ENCODE data around the gene MTIF3.
A peak's percentile ranks its signal among the peaks of the same experiment; 100 is the strongest.

The MTIF3 gene

DNA sequence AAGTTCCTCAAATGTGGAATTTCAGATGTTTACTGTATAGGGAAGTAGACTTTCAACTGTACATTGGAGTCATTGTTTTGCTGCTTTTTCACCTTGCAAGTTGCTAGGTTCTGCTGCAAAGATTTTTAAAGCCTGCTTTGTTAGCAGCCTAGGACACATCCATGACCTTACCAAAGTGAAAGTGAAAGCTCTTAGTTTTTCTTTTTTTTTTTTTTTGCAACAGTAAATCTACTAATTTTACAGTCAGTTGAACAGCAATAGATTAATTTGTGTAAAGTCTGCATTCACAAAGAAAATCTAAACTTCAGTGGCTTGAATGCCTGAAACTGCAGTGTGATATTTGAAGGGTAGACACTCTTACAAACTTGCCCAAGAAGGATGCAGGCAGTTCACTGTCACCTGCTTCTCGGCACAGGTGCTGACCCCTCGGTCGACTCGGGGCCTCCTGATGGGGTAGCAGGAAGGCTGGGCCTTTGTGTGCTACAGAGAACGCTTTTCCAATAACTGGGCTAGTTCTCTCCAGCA lies 5.0 kb upstream of the MTIF3 start:
- no peak for DNase-seq (ENCODE audit: low spot score)

DNA sequence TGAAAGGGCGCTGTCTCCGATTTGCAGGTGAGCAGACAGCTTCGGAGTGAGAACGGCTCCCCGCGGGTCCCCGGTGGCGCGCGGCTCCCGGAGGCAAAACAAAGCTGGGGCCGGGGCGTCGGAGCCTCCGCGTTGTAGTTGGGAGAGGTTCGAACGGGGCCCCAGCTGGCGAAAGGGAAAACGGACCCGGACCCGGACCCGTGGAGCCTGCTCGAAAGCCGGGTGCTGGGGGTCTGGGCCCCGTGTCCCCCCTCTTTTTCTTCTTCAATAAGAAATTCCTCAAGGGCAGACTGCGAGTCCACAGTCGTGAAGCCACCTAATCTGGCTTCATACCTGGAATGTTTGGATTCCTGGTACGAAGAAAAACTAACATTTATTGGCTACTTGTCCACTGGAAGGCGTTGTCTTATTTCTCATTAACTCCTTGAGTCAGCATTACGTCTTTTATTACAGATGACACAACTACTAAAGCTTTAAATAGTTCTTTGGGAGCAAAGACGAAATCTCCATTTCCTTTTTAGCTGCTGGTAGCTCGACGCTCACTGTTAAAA lies 632 bp upstream of the MTIF3 start:
- DNase-seq (ENCODE audit: low spot score), result no peak

- no peak for DNase-seq (ENCODE audit: low spot score)
Observed at GRCh38 chr13:27449081-27449603, 1.2 kb downstream of the MTIF3 start.

- DNase-seq (ENCODE audit: low spot score), result no peak
Observed at GRCh38 chr13:27448308-27448707, 2.1 kb downstream of the MTIF3 start.

GRCh38 chr13:27446986-27447583 lies 3.3 kb downstream of the MTIF3 start:
- no peak for DNase-seq (ENCODE audit: low spot score)

- no peak for DNase-seq (ENCODE audit: low spot score)
Observed at GRCh38 chr13:27442797-27443196, 7.6 kb downstream of the MTIF3 start.

DNA sequence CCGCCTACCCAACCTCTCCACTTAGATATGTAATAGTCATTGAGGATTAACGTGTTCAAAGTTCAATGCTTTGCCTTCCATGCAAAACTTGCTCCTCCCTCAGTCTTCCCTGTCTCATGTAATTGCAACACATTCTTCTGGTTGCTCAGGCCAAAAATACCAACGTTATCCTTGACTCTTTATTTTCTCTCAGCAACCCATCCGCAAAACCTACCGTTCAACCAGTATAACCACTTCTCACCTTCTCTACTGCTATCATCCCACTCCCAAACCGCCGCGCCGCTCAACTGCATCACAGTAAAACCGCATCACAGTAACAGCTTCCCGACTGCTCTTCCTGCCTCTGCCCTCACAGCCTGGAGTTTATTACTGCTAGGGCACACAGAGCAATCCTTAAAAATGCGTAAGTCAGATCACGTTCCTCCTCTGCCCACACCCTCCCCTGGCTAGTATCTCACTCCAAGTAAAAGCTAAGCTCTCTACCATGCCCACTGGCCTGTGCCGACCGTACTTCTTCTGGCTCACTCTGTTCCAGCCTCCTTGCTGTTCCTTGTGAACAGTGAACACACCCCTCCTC lies 8.2 kb downstream of the MTIF3 start:
- DNase-seq (ENCODE audit: low spot score), result no peak

DNA sequence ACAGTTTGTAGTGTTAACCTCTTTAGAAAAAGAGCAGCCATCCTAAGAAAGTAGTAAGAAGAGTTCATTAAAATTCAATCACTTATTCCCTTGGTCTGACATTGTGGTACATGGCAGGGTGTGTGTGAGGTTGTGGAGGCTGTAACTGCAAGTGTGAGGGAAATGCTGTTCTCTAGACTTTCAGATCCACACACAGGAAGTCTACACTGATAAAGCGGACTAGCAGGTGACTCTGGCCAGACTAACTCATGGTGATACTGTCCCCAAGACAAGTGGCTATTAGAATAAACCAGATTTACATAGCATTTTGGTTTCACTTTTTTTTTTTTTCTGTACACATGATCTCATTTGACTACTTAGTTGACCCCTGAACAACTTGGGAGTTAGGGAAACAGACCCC lies 10.0 kb downstream of the MTIF3 start:
- DNase-seq (ENCODE audit: low spot score), result no peak

- no peak for DNase-seq (ENCODE audit: low spot score)
Observed at GRCh38 chr13:27437126-27437525, 13.2 kb downstream of the MTIF3 start.

GRCh38 chr13:27432611-27433210 lies 17.7 kb downstream of the MTIF3 start:
- no peak for DNase-seq (ENCODE audit: low spot score)

- DNase-seq (ENCODE audit: low spot score), result no peak
Observed at GRCh38 chr13:27432180-27432579, 18.2 kb downstream of the MTIF3 start.

DNA sequence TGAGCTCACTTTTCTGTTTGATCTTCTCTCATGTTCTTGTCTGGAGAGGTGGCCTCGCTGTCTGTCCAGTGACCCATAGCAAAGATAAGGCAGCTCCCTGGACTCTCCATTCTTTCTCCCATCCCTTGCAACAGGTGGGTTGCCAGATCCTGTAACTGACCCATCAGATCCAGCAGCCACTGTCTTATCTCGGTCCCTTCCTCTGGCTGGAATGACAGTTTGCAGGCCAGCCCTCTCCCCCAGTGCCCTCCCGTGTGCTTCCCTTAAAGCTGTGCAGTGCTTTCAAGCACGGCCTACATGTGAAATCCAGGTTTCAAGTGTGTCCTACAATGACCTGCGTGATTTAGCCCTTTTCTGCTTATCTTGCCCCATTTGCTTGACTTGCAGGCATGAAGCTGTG lies 22.2 kb downstream of the MTIF3 start:
- DNase-seq (ENCODE audit: low spot score), result no peak

DNA sequence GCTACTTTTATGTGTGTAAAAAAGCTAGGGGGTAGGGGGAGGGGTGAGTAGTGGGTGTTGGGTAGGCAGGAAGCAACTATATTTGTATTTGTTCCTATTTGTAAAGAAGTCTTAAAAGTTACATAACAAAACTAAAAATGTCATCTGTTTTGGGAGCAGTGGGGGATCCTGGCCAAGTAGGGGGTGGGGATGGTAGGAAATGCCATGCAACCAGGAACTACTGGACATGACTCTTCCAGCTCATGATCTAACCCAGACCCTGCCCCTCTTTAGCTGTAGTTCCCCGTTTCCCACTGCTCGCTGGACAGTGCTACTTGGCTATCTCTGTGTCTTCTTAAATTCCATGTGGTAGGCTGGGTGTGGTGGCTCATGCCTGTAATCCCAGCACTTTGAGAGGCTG lies 22.7 kb downstream of the MTIF3 start:
- DNase-seq (ENCODE audit: low spot score), result no peak

GRCh38 chr13:27425918-27426630 lies 24.3 kb downstream of the MTIF3 start:
- no peak for DNase-seq (ENCODE audit: low spot score)

DNA sequence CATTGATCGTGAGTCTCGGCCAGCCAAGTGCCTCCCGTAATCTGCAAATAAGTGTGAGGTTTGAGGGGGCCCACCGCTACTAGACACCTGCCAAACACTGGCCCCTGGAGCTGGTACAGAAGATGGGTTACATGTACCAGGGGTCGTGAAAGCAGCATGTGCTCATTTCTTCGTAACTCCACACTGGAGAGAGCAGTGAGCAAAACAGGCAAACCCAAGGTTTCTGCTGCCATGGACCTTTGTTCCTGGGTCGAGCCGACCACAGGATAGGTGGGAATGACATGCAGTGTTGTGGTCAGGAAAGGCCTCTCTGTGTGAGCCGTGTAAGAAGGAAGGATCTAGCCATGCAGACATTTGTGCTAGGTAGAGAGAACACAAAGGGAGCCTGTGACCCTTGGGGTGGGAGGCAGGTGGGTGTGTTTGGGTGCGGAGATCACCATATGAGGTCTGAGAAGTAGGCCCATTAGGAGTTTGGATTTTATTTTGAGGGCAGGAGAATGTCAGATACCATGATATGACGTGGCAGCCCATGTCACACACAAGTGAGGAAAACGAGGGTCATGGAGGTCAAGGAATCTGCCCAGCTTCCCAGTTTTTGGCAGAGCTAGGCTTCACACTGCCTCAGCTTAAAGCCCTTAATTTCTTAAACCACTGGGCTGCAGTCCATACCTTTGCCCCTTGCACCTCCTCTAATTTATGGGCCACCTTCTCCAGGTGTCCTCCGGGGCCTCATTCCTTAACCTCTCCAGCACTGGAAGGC lies 25.0 kb downstream of the MTIF3 start:
- no peak for DNase-seq (ENCODE audit: low spot score)

DNA sequence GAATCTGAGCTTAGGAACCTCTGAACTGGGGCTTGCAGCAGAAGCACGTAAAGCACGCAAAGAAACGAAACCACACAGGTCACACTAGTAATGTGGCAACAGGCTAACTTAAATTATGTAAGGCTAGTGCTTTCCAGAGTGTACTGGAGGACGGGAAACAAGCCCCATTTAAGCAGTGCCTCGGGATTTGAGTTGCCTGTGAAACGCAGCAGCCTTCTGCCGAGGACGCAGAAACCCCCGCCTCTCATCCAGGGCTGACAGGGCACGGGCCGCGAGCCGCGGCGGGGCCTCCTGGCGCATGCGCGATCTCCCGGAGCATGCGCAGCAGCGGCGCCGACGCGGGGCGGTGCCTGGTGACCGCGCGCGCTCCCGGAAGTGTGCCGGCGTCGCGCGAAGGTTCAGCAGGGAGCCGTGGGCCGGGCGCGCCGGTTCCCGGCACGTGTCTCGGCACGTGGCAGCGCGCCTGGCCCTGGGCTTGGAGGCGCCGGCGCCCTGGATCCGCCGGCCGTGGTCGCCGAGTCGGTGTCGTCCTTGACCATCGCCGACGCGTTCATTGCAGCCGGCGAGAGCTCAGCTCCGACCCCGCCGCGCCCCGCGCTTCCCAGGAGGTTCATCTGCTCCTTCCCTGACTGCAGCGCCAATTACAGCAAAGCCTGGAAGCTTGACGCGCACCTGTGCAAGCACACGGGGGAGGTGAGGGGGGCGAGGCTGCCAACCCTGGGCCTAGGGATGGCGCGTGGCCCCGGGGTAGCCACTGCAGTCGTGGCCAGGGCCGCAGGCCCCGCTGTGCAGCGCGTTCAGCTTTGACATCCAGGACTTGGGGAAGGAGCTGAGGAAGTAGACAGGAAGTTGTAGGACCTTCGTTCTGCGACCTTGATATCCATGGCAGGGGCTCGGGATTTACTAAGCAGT lies 25.9 kb downstream of the MTIF3 start, which contains the start of gene GTF3A:
TSS of gene GTF3A (plus strand) at position 374 of the 912 bp plus-strand sequence.
- peak; percentile 84 for DNase-seq (ENCODE audit: low spot score)

DNA sequence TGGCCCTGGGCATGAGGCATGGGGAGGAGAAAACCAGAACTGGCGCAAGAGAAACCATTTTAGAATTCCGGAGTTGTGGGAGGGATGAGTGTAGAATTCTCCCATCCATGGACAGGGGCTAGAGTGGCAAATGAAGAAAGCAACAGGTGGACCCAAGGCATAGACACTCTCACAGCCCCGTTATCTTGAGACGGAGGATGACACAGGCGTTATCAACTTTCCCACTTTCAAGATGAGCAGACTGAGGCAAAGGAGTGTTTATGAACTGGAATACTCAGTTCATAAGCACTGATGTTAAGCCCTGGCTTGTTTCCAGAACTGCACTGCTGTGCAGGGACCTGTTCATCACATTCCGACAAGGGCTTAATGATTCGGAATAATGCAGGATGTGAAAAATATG lies 27.0 kb downstream of the MTIF3 start:
- DNase-seq (ENCODE audit: low spot score), result no peak

GRCh38 chr13:27421101-27421871 lies 29.1 kb downstream of the MTIF3 start:
- DNase-seq (ENCODE audit: low spot score), result no peak

GRCh38 chr13:27419328-27419727 lies 31.0 kb downstream of the MTIF3 start:
- DNase-seq (ENCODE audit: low spot score), result no peak

GRCh38 chr13:27415116-27415515 lies 35.2 kb downstream of the MTIF3 start:
- no peak for DNase-seq (ENCODE audit: low spot score)
